GM23338 (cell line): ENCODE results near the gene KCMF1. TPM values are rescaled to one million over a fixed set of nuclear protein-coding genes. Genes with fewer than 3 reads are reported as not detected.
A peak's percentile ranks its signal among the peaks of the same experiment; 100 is the strongest.

Experiments
- ATAC-seq: fragments of 200-7000 bp; cut with Tn5 transposase; 3 replicates; pipeline ENCODE4 v1.9.1; 2020
- DNase-seq: peaks from one replicate; pipeline ENCODE4 v3.0.0-alpha.2; 2015; ENCODE audit warnings: low spot score
- H2AFZ ChIP-seq: fragments of 200-600 bp; sonication (generic); 2 replicates; pipeline ENCODE4 v1.8.0; 2016; ENCODE audit warnings: antibody characterized with exemption, mild to moderate bottlenecking, moderate library complexity
- H3F3A ChIP-seq: fragments of 200-600 bp; sonication (generic); replicated peaks from 2 replicates; pipeline ENCODE4 v1.8.0; 2017; ENCODE audit warnings: antibody characterized with exemption, mixed run types, low read depth
- H3K27ac ChIP-seq: fragments of 200-600 bp; sonication (generic); 2 replicates; pipeline ENCODE4 v1.6.1; 2016; ENCODE audit warnings: low read depth
- H3K27me3 ChIP-seq: fragments of 200-600 bp; sonication (generic); 2 replicates; pipeline ENCODE4 v1.8.0; 2016; ENCODE audit warnings: mild to moderate bottlenecking, mixed run types, moderate library complexity; ENCODE audit not compliant: insufficient read depth
- H3K36me3 ChIP-seq: fragments of 200-600 bp; sonication (generic); 2 replicates; pipeline ENCODE4 v1.8.0; 2016; ENCODE audit warnings: mild to moderate bottlenecking; ENCODE audit not compliant: insufficient read depth
- H3K4me1 ChIP-seq: fragments of 200-600 bp; sonication (generic); 2 replicates; pipeline ENCODE4 v1.8.0; 2016; ENCODE audit warnings: mild to moderate bottlenecking, moderate library complexity; ENCODE audit not compliant: insufficient read depth
- H3K4me2 ChIP-seq: fragments of 200-600 bp; sonication (generic); 2 replicates; pipeline ENCODE4 v1.7.1; 2017; ENCODE audit warnings: mixed run types
- H3K4me3 ChIP-seq: fragments of 200-600 bp; sonication (generic); 2 replicates; pipeline ENCODE4 v1.6.1; 2016; ENCODE audit warnings: mixed run types
- H3K79me2 ChIP-seq: fragments of 200-600 bp; sonication (generic); replicated peaks from 2 replicates; pipeline ENCODE4 v1.8.0; 2017; ENCODE audit warnings: mild to moderate bottlenecking; ENCODE audit not compliant: insufficient read depth
- H3K9me2 ChIP-seq: fragments of 200-600 bp; sonication (generic); 2 replicates; pipeline ENCODE4 v1.8.0; 2017; ENCODE audit not compliant: insufficient read depth
- H4K20me1 ChIP-seq: fragments of 200-600 bp; sonication (generic); replicated peaks from 2 replicates; pipeline ENCODE4 v1.8.0; 2017; ENCODE audit warnings: mild to moderate bottlenecking; ENCODE audit not compliant: insufficient read depth
- H3K27ac Mint-ChIP-seq: 2 replicates; pipeline ENCODE4 v1.8.0; 2020; ENCODE audit warnings: inconsistent platforms, mild to moderate bottlenecking, moderate library complexity, mixed read lengths
- H3K27me3 Mint-ChIP-seq: 3 replicates; pipeline ENCODE4 v1.8.0; 2022; ENCODE audit warnings: low read depth, mild to moderate bottlenecking, moderate library complexity, mixed read lengths, inconsistent platforms; ENCODE audit not compliant: insufficient read depth, poor library complexity
- H3K36me3 Mint-ChIP-seq: 3 replicates; pipeline ENCODE4 v1.8.0; 2021; ENCODE audit warnings: low read depth, mild to moderate bottlenecking, inconsistent platforms, moderate library complexity, mixed read lengths
- H3K4me1 Mint-ChIP-seq: 3 replicates; pipeline ENCODE4 v1.8.0; 2020; ENCODE audit warnings: mild to moderate bottlenecking, inconsistent platforms, mixed read lengths
- H3K4me3 Mint-ChIP-seq: 3 replicates; pipeline ENCODE4 v1.8.0; 2021; ENCODE audit warnings: moderate library complexity, mild to moderate bottlenecking, inconsistent platforms, mixed read lengths
- H3K9me3 Mint-ChIP-seq: 3 replicates; pipeline ENCODE4 v1.8.0; 2020; ENCODE audit warnings: moderate library complexity, mild to moderate bottlenecking, inconsistent platforms, mixed read lengths
- CREB1 ChIP-seq: fragments of 250-450 bp; sonication (Bioruptor Pico); IDR thresholded peaks from 2 replicates; pipeline ENCODE4 v1.5.0; 2020; ENCODE audit warnings: low read depth, mild to moderate bottlenecking, moderate library complexity
- EZH2 ChIP-seq: fragments of 200-600 bp; sonication (generic); IDR thresholded peaks from one replicate; pipeline ENCODE4 v1.8.0; 2017; ENCODE audit warnings: antibody characterized with exemption, mild to moderate bottlenecking, low read depth; ENCODE audit not compliant: unreplicated experiment
- EZH2phosphoT487 ChIP-seq: fragments of 200-600 bp; sonication (generic); IDR thresholded peaks from one replicate; pipeline ENCODE4 v1.8.1; 2018; ENCODE audit warnings: antibody characterized with exemption; ENCODE audit not compliant: unreplicated experiment
- JUNB ChIP-seq: IDR thresholded peaks from one replicate; pipeline ENCODE4 v1.6.1; 2016; ENCODE audit warnings: antibody characterized with exemption; ENCODE audit not compliant: unreplicated experiment
- NANOG ChIP-seq: IDR thresholded peaks from 2 replicates; pipeline ENCODE4 v1.6.1; 2016; ENCODE audit warnings: antibody characterized with exemption, borderline replicate concordance
- POLR2AphosphoS5 ChIP-seq: IDR thresholded peaks from 2 replicates; pipeline ENCODE4 v1.6.1; 2016; ENCODE audit warnings: antibody characterized with exemption, low read depth
- STAT1 ChIP-seq: IDR thresholded peaks from one replicate; pipeline ENCODE4 v1.6.1; 2016; ENCODE audit warnings: antibody characterized with exemption; ENCODE audit not compliant: unreplicated experiment
- ZNF114 ChIP-seq: fragments of 250-450 bp; sonication (Bioruptor Pico); IDR thresholded peaks from 2 replicates; pipeline ENCODE4 v1.5.0; 2020; ENCODE audit warnings: mild to moderate bottlenecking, moderate library complexity
- ZNF331 ChIP-seq: fragments of 250-450 bp; sonication (Bioruptor Pico); IDR thresholded peaks from 2 replicates; pipeline ENCODE4 v1.5.0; 2020; ENCODE audit warnings: low read depth, mild to moderate bottlenecking, moderate library complexity
- polyA plus RNA-seq: library from polyadenylated mRNA; unstranded; fragments of >200 nt; fragmentation: Nextera tagmentation; extraction: Ambion mirVana; gene quantifications from 2 replicates; pipeline ENCODE4 v1.2.1, GENCODE V29; 2016
- total RNA-seq: library from RNA; depleted of rRNA; stranded (reverse); fragments of >200 nt; shearing (Covaris generic); gene quantifications from 2 replicates; pipeline ENCODE4 v1.2.3, GENCODE V29; 2014
- TF ChIP-seq, protein P1 (sequence below): IDR thresholded peaks from one replicate; pipeline ENCODE4 v1.6.1; 2018; ENCODE audit warnings: antibody characterized with exemption; ENCODE audit not compliant: unreplicated experiment
- TF ChIP-seq, protein P2 (sequence below): IDR thresholded peaks from 2 replicates; pipeline ENCODE4 v1.6.1; 2016; ENCODE audit warnings: antibody characterized with exemption
- TF ChIP-seq, protein P3 (sequence below): fragments of 250-450 bp; sonication (Bioruptor Pico); IDR thresholded peaks from 2 replicates; pipeline ENCODE4 v1.5.0; 2020; ENCODE audit warnings: mild to moderate bottlenecking, moderate library complexity
- TF ChIP-seq, protein P4 (sequence below), 2 experiments: fragments of 200-600 bp in 1 of 2; sonication (generic) in 1 of 2; conservative IDR thresholded peaks; 2 replicates each; pipeline versions ENCODE4 v1.5.1 to v1.6.1; 2016 to 2017; ENCODE audit warnings: antibody characterized with exemption in 2 of 2, low read depth in 2 of 2, mild to moderate bottlenecking in 2 of 2, moderate library complexity in 1 of 2

Gene KCMF1
- total and polyA plus RNA-seq, 2 experiments from 2014 or later = 29.3 to 120 TPM

DNA sequence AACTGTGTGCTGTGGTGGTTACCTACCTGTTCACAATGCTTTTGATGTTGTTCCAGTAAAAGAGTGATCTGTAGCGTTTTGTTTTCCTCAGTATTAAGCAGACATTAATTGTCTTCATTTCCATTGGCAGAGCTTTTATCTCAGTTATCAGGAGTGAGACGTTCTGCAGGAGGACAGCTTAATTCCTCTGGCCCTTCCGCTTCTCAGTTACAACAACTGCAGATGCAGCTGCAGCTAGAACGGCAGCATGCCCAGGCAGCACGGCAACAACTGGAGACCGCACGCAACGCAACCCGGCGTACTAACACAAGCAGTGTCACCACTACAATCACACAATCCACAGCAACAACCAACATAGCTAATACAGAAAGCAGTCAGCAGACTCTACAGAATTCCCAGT, 78.3 kb downstream of the KCMF1 start:
- TF ChIP-seq ZNF114 (CRISPR knock-in tag) (no peak), JUNB (no peak), NANOG (no peak), EZH2phosphoT487 (no peak), CREB1 (no peak), ZNF331 (no peak), EZH2 (no peak), POLR2AphosphoS5 (no peak), STAT1 (no peak)
- TF ChIP-seq, protein P1, sequence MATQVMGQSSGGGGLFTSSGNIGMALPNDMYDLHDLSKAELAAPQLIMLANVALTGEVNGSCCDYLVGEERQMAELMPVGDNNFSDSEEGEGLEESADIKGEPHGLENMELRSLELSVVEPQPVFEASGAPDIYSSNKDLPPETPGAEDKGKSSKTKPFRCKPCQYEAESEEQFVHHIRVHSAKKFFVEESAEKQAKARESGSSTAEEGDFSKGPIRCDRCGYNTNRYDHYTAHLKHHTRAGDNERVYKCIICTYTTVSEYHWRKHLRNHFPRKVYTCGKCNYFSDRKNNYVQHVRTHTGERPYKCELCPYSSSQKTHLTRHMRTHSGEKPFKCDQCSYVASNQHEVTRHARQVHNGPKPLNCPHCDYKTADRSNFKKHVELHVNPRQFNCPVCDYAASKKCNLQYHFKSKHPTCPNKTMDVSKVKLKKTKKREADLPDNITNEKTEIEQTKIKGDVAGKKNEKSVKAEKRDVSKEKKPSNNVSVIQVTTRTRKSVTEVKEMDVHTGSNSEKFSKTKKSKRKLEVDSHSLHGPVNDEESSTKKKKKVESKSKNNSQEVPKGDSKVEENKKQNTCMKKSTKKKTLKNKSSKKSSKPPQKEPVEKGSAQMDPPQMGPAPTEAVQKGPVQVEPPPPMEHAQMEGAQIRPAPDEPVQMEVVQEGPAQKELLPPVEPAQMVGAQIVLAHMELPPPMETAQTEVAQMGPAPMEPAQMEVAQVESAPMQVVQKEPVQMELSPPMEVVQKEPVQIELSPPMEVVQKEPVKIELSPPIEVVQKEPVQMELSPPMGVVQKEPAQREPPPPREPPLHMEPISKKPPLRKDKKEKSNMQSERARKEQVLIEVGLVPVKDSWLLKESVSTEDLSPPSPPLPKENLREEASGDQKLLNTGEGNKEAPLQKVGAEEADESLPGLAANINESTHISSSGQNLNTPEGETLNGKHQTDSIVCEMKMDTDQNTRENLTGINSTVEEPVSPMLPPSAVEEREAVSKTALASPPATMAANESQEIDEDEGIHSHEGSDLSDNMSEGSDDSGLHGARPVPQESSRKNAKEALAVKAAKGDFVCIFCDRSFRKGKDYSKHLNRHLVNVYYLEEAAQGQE = no peak
- TF ChIP-seq, protein P2, sequence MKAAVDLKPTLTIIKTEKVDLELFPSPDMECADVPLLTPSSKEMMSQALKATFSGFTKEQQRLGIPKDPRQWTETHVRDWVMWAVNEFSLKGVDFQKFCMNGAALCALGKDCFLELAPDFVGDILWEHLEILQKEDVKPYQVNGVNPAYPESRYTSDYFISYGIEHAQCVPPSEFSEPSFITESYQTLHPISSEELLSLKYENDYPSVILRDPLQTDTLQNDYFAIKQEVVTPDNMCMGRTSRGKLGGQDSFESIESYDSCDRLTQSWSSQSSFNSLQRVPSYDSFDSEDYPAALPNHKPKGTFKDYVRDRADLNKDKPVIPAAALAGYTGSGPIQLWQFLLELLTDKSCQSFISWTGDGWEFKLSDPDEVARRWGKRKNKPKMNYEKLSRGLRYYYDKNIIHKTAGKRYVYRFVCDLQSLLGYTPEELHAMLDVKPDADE = no peak
- TF ChIP-seq, protein P3, sequence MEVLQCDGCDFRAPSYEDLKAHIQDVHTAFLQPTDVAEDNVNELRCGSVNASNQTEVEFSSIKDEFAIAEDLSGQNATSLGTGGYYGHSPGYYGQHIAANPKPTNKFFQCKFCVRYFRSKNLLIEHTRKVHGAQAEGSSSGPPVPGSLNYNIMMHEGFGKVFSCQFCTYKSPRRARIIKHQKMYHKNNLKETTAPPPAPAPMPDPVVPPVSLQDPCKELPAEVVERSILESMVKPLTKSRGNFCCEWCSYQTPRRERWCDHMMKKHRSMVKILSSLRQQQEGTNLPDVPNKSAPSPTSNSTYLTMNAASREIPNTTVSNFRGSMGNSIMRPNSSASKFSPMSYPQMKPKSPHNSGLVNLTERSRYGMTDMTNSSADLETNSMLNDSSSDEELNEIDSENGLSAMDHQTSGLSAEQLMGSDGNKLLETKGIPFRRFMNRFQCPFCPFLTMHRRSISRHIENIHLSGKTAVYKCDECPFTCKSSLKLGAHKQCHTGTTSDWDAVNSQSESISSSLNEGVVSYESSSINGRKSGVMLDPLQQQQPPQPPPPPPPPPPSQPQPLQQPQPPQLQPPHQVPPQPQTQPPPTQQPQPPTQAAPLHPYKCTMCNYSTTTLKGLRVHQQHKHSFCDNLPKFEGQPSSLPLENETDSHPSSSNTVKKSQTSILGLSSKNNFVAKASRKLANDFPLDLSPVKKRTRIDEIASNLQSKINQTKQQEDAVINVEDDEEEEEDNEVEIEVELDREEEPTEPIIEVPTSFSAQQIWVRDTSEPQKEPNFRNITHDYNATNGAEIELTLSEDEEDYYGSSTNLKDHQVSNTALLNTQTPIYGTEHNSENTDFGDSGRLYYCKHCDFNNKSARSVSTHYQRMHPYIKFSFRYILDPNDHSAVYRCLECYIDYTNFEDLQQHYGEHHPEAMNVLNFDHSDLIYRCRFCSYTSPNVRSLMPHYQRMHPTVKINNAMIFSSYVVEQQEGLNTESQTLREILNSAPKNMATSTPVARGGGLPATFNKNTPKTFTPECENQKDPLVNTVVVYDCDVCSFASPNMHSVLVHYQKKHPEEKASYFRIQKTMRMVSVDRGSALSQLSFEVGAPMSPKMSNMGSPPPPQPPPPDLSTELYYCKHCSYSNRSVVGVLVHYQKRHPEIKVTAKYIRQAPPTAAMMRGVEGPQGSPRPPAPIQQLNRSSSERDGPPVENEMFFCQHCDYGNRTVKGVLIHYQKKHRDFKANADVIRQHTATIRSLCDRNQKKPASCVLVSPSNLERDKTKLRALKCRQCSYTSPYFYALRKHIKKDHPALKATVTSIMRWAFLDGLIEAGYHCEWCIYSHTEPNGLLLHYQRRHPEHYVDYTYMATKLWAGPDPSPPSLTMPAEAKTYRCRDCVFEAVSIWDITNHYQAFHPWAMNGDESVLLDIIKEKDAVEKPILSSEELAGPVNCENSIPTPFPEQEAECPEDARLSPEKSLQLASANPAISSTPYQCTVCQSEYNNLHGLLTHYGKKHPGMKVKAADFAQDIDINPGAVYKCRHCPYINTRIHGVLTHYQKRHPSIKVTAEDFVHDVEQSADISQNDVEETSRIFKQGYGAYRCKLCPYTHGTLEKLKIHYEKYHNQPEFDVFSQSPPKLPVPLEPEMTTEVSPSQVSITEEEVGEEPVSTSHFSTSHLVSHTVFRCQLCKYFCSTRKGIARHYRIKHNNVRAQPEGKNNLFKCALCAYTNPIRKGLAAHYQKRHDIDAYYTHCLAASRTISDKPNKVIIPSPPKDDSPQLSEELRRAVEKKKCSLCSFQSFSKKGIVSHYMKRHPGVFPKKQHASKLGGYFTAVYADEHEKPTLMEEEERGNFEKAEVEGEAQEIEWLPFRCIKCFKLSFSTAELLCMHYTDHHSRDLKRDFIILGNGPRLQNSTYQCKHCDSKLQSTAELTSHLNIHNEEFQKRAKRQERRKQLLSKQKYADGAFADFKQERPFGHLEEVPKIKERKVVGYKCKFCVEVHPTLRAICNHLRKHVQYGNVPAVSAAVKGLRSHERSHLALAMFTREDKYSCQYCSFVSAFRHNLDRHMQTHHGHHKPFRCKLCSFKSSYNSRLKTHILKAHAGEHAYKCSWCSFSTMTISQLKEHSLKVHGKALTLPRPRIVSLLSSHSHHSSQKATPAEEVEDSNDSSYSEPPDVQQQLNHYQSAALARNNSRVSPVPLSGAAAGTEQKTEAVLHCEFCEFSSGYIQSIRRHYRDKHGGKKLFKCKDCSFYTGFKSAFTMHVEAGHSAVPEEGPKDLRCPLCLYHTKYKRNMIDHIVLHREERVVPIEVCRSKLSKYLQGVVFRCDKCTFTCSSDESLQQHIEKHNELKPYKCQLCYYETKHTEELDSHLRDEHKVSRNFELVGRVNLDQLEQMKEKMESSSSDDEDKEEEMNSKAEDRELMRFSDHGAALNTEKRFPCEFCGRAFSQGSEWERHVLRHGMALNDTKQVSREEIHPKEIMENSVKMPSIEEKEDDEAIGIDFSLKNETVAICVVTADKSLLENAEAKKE (CRISPR knock-in tag) = no peak
- TF ChIP-seq, protein P4, sequence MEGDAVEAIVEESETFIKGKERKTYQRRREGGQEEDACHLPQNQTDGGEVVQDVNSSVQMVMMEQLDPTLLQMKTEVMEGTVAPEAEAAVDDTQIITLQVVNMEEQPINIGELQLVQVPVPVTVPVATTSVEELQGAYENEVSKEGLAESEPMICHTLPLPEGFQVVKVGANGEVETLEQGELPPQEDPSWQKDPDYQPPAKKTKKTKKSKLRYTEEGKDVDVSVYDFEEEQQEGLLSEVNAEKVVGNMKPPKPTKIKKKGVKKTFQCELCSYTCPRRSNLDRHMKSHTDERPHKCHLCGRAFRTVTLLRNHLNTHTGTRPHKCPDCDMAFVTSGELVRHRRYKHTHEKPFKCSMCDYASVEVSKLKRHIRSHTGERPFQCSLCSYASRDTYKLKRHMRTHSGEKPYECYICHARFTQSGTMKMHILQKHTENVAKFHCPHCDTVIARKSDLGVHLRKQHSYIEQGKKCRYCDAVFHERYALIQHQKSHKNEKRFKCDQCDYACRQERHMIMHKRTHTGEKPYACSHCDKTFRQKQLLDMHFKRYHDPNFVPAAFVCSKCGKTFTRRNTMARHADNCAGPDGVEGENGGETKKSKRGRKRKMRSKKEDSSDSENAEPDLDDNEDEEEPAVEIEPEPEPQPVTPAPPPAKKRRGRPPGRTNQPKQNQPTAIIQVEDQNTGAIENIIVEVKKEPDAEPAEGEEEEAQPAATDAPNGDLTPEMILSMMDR (conservative IDR thresholded peaks at IDR 0.05; ENCODE audit: low read depth in 2 of 2) = no peak
- no peaks in the 10 kb centered on the region for H3K9me2 ChIP-seq
- peaks cover 53% of the 10 kb centered on the region for H3K36me3 Mint-ChIP-seq
- no peak overlapping the region for H3K4me3 Mint-ChIP-seq
- peaks cover 15% of the 10 kb centered on the region for H3K4me1 ChIP-seq
- no peak overlapping the region for H3K4me2 ChIP-seq
- H4K20me1 ChIP-seq = peaks cover 3% of the 10 kb centered on the region
- ATAC-seq (no peak), DNase-seq (no peak)
- H3K4me3 ChIP-seq = no peak overlapping the region
- H3K27ac Mint-ChIP-seq = no peak overlapping the region
- peak overlapping the region; percentile 35; the same call in 1 of the 2 replicates for H3K27ac ChIP-seq
- H3K79me2 ChIP-seq = peaks cover 7% of the 10 kb centered on the region
- no peaks in the 10 kb centered on the region for H3K27me3 ChIP-seq
- no peaks in the 10 kb centered on the region for H3K9me3 Mint-ChIP-seq
- no peak overlapping the region for H2AFZ ChIP-seq
- peaks cover 3% of the 10 kb centered on the region for H3K27me3 Mint-ChIP-seq
- peaks cover 38% of the 10 kb centered on the region for H3K36me3 ChIP-seq
- H3K4me1 Mint-ChIP-seq = peaks cover 19% of the 10 kb centered on the region
- H3F3A ChIP-seq = peaks cover 8% of the 10 kb centered on the region; the same call in 1 of the 2 replicates
